ENCODE measurements around the gene NRXN3. TPM values are rescaled to one million over a fixed set of nuclear protein-coding genes. Genes with fewer than 3 reads are reported as not detected.

Gene NRXN3
- total RNA-seq, 2 experiments from 2014 or later = not detected

DNA sequence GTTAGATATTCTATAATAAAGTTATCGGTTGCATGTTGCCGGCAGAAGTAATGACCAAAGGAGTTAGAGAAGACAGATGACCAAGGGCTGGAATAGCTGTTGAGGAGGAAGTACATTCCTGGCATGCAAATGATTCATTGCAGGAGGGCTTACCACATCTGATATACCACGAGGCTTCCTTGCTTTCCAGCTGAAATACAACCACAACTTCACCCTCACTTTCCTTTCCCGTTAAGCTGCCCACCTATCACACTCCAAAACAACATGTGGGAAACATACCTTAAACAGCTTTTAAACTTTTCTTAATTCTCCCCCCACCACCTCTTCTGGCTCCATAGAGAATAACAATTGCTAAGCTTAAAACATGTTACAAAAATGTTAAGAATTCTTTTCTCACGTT is 594.1 kb downstream of the NRXN3 start:
- intact Hi-C loops (cut with micrococcal nuclease) = no loop called here
- Mint-ChIP-seq H3K27ac (no peak overlapping the region), H3K9me3 (no peaks in the 10 kb centered on the region), H3K4me3 (no peak overlapping the region), H3K27me3 (no peaks in the 10 kb centered on the region), H3K4me1 (ENCODE audit: low read depth) (no peaks in the 10 kb centered on the region), H3K36me3 (no peaks in the 10 kb centered on the region)
- ChIA-PET POLR2A (no interaction called here), CTCF (no interaction called here)
- DNase-seq = no peak

DNA sequence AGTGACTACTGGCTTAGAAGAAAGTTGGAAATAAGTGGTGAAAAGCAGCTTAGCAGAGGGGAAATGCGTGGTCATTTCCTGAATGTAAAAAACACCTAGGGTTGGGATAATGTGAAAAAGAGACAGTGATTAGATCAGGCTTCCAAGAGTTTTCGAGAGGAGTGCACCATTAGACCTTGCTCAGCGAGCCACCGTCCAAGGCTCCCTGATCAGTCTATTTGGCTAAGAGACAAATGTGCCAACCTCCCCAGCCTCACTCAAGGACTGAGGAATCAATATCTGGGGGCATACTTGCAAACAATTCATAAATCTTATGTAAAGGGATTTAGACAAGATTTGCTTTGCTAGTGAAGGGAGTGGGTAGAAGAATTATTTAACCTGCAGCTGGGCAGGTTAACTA is 594.5 kb downstream of the NRXN3 start:
- Mint-ChIP-seq H3K4me1 (ENCODE audit: low read depth) (no peaks in the 10 kb centered on the region), H3K9me3 (no peaks in the 10 kb centered on the region), H3K4me3 (no peak overlapping the region), H3K36me3 (no peaks in the 10 kb centered on the region), H3K27me3 (no peaks in the 10 kb centered on the region), H3K27ac (no peak overlapping the region)
- POLR2A ChIA-PET = no interaction called here
- intact Hi-C loops (cut with micrococcal nuclease) = no loop called here
- DNase-seq = no peak
- CTCF ChIA-PET = no interaction called here

DNA sequence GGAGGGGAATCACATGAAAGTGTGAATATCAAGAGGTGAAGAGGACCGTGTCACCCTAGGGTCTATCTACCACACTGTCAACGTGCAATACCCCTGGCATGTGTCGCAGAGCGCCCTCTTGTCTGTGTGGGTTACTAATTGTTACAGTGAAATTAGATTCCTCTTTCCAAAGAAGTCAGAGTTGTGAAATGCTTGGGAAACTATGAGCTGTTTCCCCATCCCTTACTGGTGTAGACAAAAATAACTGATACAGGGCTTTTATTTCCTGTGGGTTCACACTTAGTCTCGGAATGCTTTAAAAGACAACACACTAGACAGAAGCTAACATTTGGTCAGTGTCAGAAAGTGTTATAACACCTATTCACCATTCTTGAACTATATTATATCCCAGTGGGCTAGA is 597.3 kb downstream of the NRXN3 start:
- H3K27ac Mint-ChIP-seq = no peak overlapping the region
- DNase-seq = no peak
- ChIA-PET CTCF (no interaction called here), POLR2A (no interaction called here)
- no peaks in the 10 kb centered on the region for H3K9me3 Mint-ChIP-seq
- intact Hi-C loops (cut with micrococcal nuclease) = no loop called here
- no peaks in the 10 kb centered on the region for H3K36me3 Mint-ChIP-seq
- H3K27me3 Mint-ChIP-seq = no peaks in the 10 kb centered on the region
- H3K4me1 Mint-ChIP-seq (ENCODE audit: low read depth) = no peaks in the 10 kb centered on the region
- no peak overlapping the region for H3K4me3 Mint-ChIP-seq

GRCh38 chr14:78782551-78782950 is 612.4 kb downstream of the NRXN3 start:
- no peak for DNase-seq
- Mint-ChIP-seq H3K36me3 (no peaks in the 10 kb centered on the region), H3K27ac (no peak overlapping the region), H3K4me3 (no peak overlapping the region), H3K9me3 (peaks cover 3% of the 10 kb centered on the region), H3K27me3 (no peaks in the 10 kb centered on the region), H3K4me1 (ENCODE audit: low read depth) (no peaks in the 10 kb centered on the region)
- ChIA-PET CTCF (no interaction called here), POLR2A (no interaction called here)
- intact Hi-C loops (cut with micrococcal nuclease) = no loop called here

DNA sequence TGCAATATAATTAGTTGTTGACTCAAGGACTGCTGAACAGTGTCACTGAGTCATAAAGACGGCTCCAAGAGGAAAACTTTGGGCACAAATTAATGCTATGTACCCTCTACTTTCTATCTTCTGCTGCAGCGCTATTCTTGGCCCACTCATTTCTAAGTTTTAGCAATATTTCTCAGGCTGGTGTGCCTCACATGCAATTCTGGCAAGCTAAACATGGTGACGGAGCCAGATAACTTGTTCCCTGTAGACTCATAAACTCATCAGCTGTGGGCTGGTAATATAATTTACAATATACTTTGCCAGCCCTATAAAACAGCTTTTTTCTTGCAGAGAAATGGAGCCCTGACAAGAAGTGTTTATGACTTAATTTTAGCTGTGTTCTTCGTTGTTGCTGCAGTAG is 615.1 kb downstream of the NRXN3 start:
- no peaks in the 10 kb centered on the region for H3K4me1 Mint-ChIP-seq (ENCODE audit: low read depth)
- ChIA-PET CTCF (no interaction called here), POLR2A (no interaction called here)
- no peak overlapping the region for H3K27ac Mint-ChIP-seq
- H3K27me3 Mint-ChIP-seq = no peaks in the 10 kb centered on the region
- intact Hi-C loops (cut with micrococcal nuclease) = no loop called here
- H3K9me3 Mint-ChIP-seq = peaks cover 3% of the 10 kb centered on the region
- H3K4me3 Mint-ChIP-seq = no peak overlapping the region
- H3K36me3 Mint-ChIP-seq = no peaks in the 10 kb centered on the region
- DNase-seq = no peak

DNA sequence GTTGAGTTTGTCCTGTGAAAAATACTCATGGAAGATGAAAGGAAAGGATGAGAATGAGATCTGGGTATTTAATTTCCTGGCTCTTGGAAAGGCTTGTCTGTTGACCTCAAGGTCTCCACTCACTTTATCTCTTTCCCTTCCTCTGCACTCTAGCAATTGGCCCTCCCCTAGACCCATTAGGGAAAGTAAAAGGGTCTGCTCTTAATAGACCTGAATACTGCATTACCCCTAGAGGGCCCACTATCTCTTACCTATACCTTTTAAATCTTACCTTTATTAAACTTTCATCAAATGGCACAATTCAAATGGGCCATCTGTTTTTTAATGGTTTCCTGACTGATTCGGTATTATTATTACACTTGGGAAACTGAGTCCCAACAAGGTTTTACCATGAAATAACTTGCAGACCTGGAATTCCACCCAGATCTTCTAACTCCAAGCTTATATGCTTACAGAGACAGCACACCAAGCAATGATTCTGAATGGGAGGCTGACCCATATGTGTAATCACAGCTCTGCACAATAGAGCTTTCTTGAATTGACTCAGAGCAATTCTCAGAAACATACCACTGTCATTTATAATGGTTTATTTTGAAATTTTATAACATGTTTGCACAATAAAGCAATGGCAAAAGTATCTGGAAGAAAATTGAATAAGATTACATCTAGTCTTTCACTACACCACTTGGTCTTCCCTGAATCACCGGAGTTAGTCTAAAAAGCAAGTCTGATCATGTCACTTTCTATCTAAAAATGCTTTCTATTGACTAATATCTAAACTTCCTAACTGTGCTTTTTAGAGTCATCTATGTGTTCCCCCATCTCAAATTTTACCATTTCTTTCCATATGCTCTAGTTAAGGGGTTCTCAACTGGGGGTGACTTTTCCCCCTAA is 618.5 kb downstream of the NRXN3 start:
- no peaks in the 10 kb centered on the region for H3K27me3 Mint-ChIP-seq
- CTCF ChIA-PET = no interaction called here
- no peaks in the 10 kb centered on the region for H3K36me3 Mint-ChIP-seq
- H3K4me3 Mint-ChIP-seq = no peak overlapping the region
- no peaks in the 10 kb centered on the region for H3K4me1 Mint-ChIP-seq (ENCODE audit: low read depth)
- intact Hi-C loops (cut with micrococcal nuclease) = no loop called here
- POLR2A ChIA-PET = no interaction called here
- DNase-seq = no peak
- H3K27ac Mint-ChIP-seq = no peak overlapping the region
- no peaks in the 10 kb centered on the region for H3K9me3 Mint-ChIP-seq

DNA sequence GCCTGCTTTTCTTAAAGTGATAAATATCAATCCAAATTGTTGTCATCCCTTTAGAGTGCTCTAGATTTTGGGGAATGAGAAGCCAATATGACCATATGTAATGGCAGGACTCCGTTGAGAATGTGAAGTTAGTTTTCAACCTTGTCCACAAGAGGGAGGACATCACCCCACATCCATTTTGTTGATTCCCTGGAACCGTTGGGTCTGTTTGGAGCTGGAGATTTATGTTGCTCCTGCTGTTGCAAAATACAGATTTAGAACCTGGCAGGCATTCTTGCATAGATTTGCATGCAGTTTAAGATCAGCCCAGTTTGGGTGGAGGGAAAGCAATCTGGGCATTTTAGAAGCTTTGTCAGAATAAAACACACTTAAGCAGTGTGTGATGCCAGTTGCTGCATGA is 620.1 kb downstream of the NRXN3 start:
- Mint-ChIP-seq H3K9me3 (no peaks in the 10 kb centered on the region), H3K27me3 (no peaks in the 10 kb centered on the region), H3K36me3 (no peaks in the 10 kb centered on the region), H3K27ac (no peak overlapping the region), H3K4me1 (ENCODE audit: low read depth) (no peaks in the 10 kb centered on the region), H3K4me3 (no peak overlapping the region)
- CTCF ChIA-PET = no interaction called here
- POLR2A ChIA-PET = no interaction called here
- DNase-seq = no peak
- intact Hi-C loops (cut with micrococcal nuclease) = no loop called here

- H3K27me3 Mint-ChIP-seq = no peaks in the 10 kb centered on the region
- ChIA-PET POLR2A (no interaction called here), CTCF (no interaction called here)
- no peaks in the 10 kb centered on the region for H3K4me1 Mint-ChIP-seq (ENCODE audit: low read depth)
- H3K36me3 Mint-ChIP-seq = no peaks in the 10 kb centered on the region
- DNase-seq = no peak
- no peak overlapping the region for H3K27ac Mint-ChIP-seq
- H3K9me3 Mint-ChIP-seq = peaks cover 3% of the 10 kb centered on the region
- intact Hi-C loops (cut with micrococcal nuclease) = no loop called here
- H3K4me3 Mint-ChIP-seq = no peak overlapping the region
Measured at GRCh38 chr14:78798757-78799156, 628.6 kb downstream of the NRXN3 start.

- Mint-ChIP-seq H3K4me3 (no peak overlapping the region), H3K9me3 (peaks cover 5% of the 10 kb centered on the region), H3K4me1 (ENCODE audit: low read depth) (no peaks in the 10 kb centered on the region), H3K27me3 (no peaks in the 10 kb centered on the region), H3K36me3 (no peaks in the 10 kb centered on the region), H3K27ac (no peak overlapping the region)
- intact Hi-C loops (cut with micrococcal nuclease) = no loop called here
- ChIA-PET POLR2A (no interaction called here), CTCF (no interaction called here)
- DNase-seq = no peak
Measured at GRCh38 chr14:78805570-78805969, 635.4 kb downstream of the NRXN3 start.

- ChIA-PET POLR2A (no interaction called here), CTCF (no interaction called here)
- Mint-ChIP-seq H3K4me1 (ENCODE audit: low read depth) (no peaks in the 10 kb centered on the region), H3K36me3 (no peaks in the 10 kb centered on the region), H3K4me3 (no peak overlapping the region), H3K27ac (no peak overlapping the region), H3K27me3 (no peaks in the 10 kb centered on the region), H3K9me3 (no peaks in the 10 kb centered on the region)
- DNase-seq = no peak
- intact Hi-C loops (cut with micrococcal nuclease) = no loop called here
Measured at GRCh38 chr14:78823035-78823434, 652.9 kb downstream of the NRXN3 start.

- POLR2A ChIA-PET = no interaction called here
- H3K9me3 Mint-ChIP-seq = no peaks in the 10 kb centered on the region
- H3K36me3 Mint-ChIP-seq = no peaks in the 10 kb centered on the region
- H3K27me3 Mint-ChIP-seq = no peaks in the 10 kb centered on the region
- no peaks in the 10 kb centered on the region for H3K4me1 Mint-ChIP-seq (ENCODE audit: low read depth)
- H3K27ac Mint-ChIP-seq = no peak overlapping the region
- intact Hi-C loops (cut with micrococcal nuclease) = no loop called here
- no peak overlapping the region for H3K4me3 Mint-ChIP-seq
- CTCF ChIA-PET = no interaction called here
- no peak for DNase-seq
Measured at GRCh38 chr14:78823516-78823915, 653.3 kb downstream of the NRXN3 start.

GRCh38 chr14:78829274-78829673 is 659.1 kb downstream of the NRXN3 start:
- Mint-ChIP-seq H3K36me3 (no peaks in the 10 kb centered on the region), H3K9me3 (no peaks in the 10 kb centered on the region), H3K27me3 (no peaks in the 10 kb centered on the region), H3K4me1 (ENCODE audit: low read depth) (no peaks in the 10 kb centered on the region), H3K4me3 (no peak overlapping the region), H3K27ac (no peak overlapping the region)
- POLR2A ChIA-PET = no interaction called here
- CTCF ChIA-PET = no interaction called here
- intact Hi-C loops (cut with micrococcal nuclease) = no loop called here
- DNase-seq = no peak

DNA sequence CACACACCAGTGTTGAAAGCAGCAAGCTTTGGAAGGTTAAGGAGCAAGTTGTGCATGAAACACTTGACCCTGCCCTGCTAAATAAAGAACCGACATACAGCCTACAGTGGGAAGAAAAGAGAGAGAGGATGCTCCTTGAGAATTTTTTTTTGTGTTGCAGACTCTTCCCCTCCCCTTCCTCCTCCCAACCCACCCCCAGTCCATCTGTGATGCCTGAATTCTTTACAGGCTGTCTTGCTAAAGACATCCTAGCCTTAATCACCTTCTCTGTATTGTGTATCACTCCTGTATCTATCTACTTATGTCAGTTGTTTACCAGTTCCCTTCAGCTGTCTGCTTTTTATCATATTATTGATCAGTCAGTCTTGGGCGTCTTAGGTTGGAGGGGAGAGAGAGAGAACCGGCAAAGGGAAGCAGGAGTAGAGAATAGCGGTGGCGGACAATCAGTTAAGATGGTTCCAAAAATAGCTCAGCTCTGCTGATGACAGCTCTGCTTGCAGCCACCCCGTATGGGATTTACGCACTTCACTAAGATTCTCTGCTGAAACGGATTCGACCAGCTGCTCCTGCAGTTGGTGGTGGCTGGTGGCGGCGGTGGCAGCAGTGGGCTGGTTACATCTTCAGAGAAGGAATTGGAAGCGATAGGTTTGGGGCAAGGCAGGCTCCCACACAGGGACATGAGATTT is 664.7 kb downstream of the NRXN3 start:
- no peaks in the 10 kb centered on the region for H3K4me1 Mint-ChIP-seq (ENCODE audit: low read depth)
- H3K36me3 Mint-ChIP-seq = no peaks in the 10 kb centered on the region

More for the DNA sequence above, 664.7 kb downstream of the NRXN3 start:
- no peak overlapping the region for H3K4me3 Mint-ChIP-seq
- H3K27ac Mint-ChIP-seq = no peak overlapping the region
- H3K9me3 Mint-ChIP-seq = no peaks in the 10 kb centered on the region
- intact Hi-C loops (cut with micrococcal nuclease) = no loop called here
- no peak for DNase-seq
- ChIA-PET CTCF (interaction anchor here (2.0 kb wide), 1 partner anchor 238 kb away, joined by 4 read pairs; no protein-coding TSS in a partner anchor), POLR2A (no interaction called here)
- no peaks in the 10 kb centered on the region for H3K27me3 Mint-ChIP-seq

Measured in activated CD4-positive, alpha-beta memory T cell treated with anti-CD3 and anti-CD28 coated beads for 36 hours (primary cell).